D721Med (cell line): ENCODE data around the gene ARFGAP2.
"Not testable (repeated sequence)": the region's sequence is repeated elsewhere in the genome, so short reads cannot be mapped to it uniquely, and the experiment has no call there.

Experiments
- DNase-seq: peaks from one replicate; pipeline ENCODE4 v3.0.0; 2011; ENCODE audit warnings: low spot score; ENCODE audit not compliant: insufficient read length
- FAIRE-seq: peaks from 2 replicates; lab custom pipeline; 2011; peaks lifted over from hg19 to GRCh38; lab: Jason Lieb, UNC
- CTCF ChIP-seq: IDR thresholded peaks from 2 replicates; pipeline ENCODE4 v1.5.1; 2012; ENCODE audit warnings: mild to moderate bottlenecking, control low read depth; ENCODE audit not compliant: insufficient read depth; ENCODE audit errors: missing control alignments

Gene ARFGAP2

GRCh38 chr11:47201015-47201414 lies 24.3 kb upstream of the ARFGAP2 start:
- FAIRE-seq = no peak
- no peak for TF ChIP-seq CTCF

GRCh38 chr11:47198161-47198560 lies 21.5 kb upstream of the ARFGAP2 start:
- FAIRE-seq, DNase-seq: not testable (repeated sequence)

More at GRCh38 chr11:47201015-47201414, 24.3 kb upstream of the ARFGAP2 start:
- DNase-seq = no peak

- no peak for TF ChIP-seq CTCF
- DNase-seq (no peak), FAIRE-seq (no peak)
Observed at GRCh38 chr11:47192111-47192510, 15.4 kb upstream of the ARFGAP2 start.

GRCh38 chr11:47191137-47191536 lies 14.5 kb upstream of the ARFGAP2 start:
- DNase-seq, FAIRE-seq: not testable (repeated sequence)

- DNase-seq (no peak), FAIRE-seq (no peak)
Observed at GRCh38 chr11:47189100-47189834, 12.6 kb upstream of the ARFGAP2 start.

GRCh38 chr11:47188259-47188658 lies 11.6 kb upstream of the ARFGAP2 start:
- DNase-seq (no peak), FAIRE-seq (no peak)
- TF ChIP-seq CTCF = no peak

More at GRCh38 chr11:47189100-47189834, 12.6 kb upstream of the ARFGAP2 start:
- no peak for TF ChIP-seq CTCF

- FAIRE-seq = no peak
- DNase-seq = no peak
- no peak for TF ChIP-seq CTCF
Observed at GRCh38 chr11:47187723-47188122, 11.0 kb upstream of the ARFGAP2 start.
